AG10803 (cell line): ENCODE results near the gene CRAMP1.

Source experiments
- DNase-seq: peaks from one replicate; pipeline ENCODE4 v3.0.0; 2010; ENCODE audit warnings: low read depth
- H3K4me3 ChIP-seq: 2 replicates; pipeline ENCODE4 v1.5.1; 2011; ENCODE audit warnings: mild to moderate bottlenecking, low read length, control low read depth
- CTCF ChIP-seq: conservative IDR thresholded peaks from 2 replicates; pipeline ENCODE4 v1.5.1; 2011; ENCODE audit warnings: mild to moderate bottlenecking, low read length, control low read depth, inconsistent platforms

Gene CRAMP1

GRCh38 chr16:1721372-1721771 lies 109.2 kb downstream of the CRAMP1 start:
- no peak overlapping the region for H3K4me3 ChIP-seq
- TF ChIP-seq CTCF, result no peak
- DNase-seq, result no peak

- TF ChIP-seq CTCF, result peak; percentile 77
- peak; percentile 22 for DNase-seq
- H3K4me3 ChIP-seq, result no peak overlapping the region
Observed at GRCh38 chr16:1723450-1724147, 111.4 kb downstream of the CRAMP1 start.

- no peak for TF ChIP-seq CTCF
- no peak overlapping the region for H3K4me3 ChIP-seq
- DNase-seq, result no peak
Observed at GRCh38 chr16:1724491-1724890, 112.3 kb downstream of the CRAMP1 start.

- no peak overlapping the region for H3K4me3 ChIP-seq
- no peak for TF ChIP-seq CTCF
Observed at GRCh38 chr16:1726661-1727502, 114.7 kb downstream of the CRAMP1 start.

More at GRCh38 chr16:1726661-1727502, 114.7 kb downstream of the CRAMP1 start:
- DNase-seq, result no peak
